HepG2 (cell line): ENCODE measurements around the gene PPP4R3A. TPM values are rescaled to one million over a fixed set of nuclear protein-coding genes. Genes with fewer than 3 reads are reported as not detected.

Experiments used
- ATAC-seq: fragments of 200-7000 bp; cut with Tn5 transposase; 3 replicates; pipeline ENCODE4 v1.9.1; 2020; ENCODE audit warnings: mild to moderate bottlenecking, moderate library complexity
- BruUV-seq: library from RNA; stranded (reverse); fragments of 400-500 nt; replicated peaks from 2 replicates; lab custom pipeline; 2021; lab: Mats Ljungman, UMichigan
- CTCF ChIA-PET: fragments of 300-600 bp; formaldehyde crosslinking; extraction: SDS; loops from one replicate; lab custom pipeline; 2021; ENCODE audit warnings: low total read pairs, inconsistent platforms, low intra/inter-chr PET ratio; lab: Yijun Ruan, JAX
- POLR2A ChIA-PET: fragments of 350-600 bp; sonication (Branson Sonifier 250); formaldehyde crosslinking; loops from one replicate; lab custom pipeline; 2020; ENCODE audit warnings: antibody characterized with exemption, inconsistent platforms; lab: Yijun Ruan, JAX
- DNase-seq: peaks from one replicate; pipeline ENCODE4 v3.0.0-alpha.2; 2015; ENCODE audit warnings: low spot score
- FAIRE-seq: peaks from 3 replicates; lab custom pipeline; 2011; peaks lifted over from hg19 to GRCh38; lab: Jason Lieb, UNC
- H2AFZ ChIP-seq: one replicate; pipeline ENCODE4 v1.6.1; 2011; ENCODE audit warnings: low read length, inconsistent platforms
- H3K27ac ChIP-seq: fragments of 300-600 bp; 3 replicates; pipeline ENCODE4 v1.8.0; 2011; ENCODE audit warnings: mixed run types, mild to moderate bottlenecking, mixed read lengths, low read length, inconsistent platforms; ENCODE audit not compliant: insufficient read depth; ENCODE audit errors: extremely low read length
- H3K27me3 ChIP-seq, 2 experiments: fragments of 200-600 bp in 1 of 2; 2 replicates in 1 of 2; 3 replicates in 1 of 2; pipeline versions ENCODE4 v1.6.0 to v1.8.0; 2011; ENCODE audit warnings: low read length in 2 of 2, mild to moderate bottlenecking in 2 of 2, moderate library complexity in 2 of 2, inconsistent platforms in 1 of 2; ENCODE audit not compliant: insufficient read depth in 2 of 2, control insufficient read depth in 1 of 2
- H3K36me3 ChIP-seq, 2 experiments: fragments of 200-600 bp in 1 of 2; replicated peaks in 1 of 2; 2 replicates in 1 of 2; 3 replicates in 1 of 2; pipeline versions ENCODE4 v1.5.1 to v1.8.0; 2011; ENCODE audit warnings: low read length in 2 of 2, inconsistent platforms in 1 of 2; ENCODE audit not compliant: insufficient read depth in 2 of 2, control insufficient read depth in 1 of 2
- H3K4me1 ChIP-seq: 2 replicates; pipeline ENCODE4 v1.5.1; 2012; ENCODE audit warnings: low read length, inconsistent platforms; ENCODE audit not compliant: insufficient read depth
- H3K4me2 ChIP-seq: 2 replicates; pipeline ENCODE4 v1.6.0; 2011; ENCODE audit warnings: low read depth, low read length, inconsistent platforms
- H3K4me3 ChIP-seq, 3 experiments: fragments of 200-600 bp in 1 of 3; sonication (generic), shearing (Covaris generic) in 1 of 3; replicated peaks in 1 of 3; 2 replicates each; pipeline ENCODE4 v1.5.1; 2011 to 2016; ENCODE audit warnings: low read length in 3 of 3, inconsistent platforms in 2 of 3, low read depth in 2 of 3, mild to moderate bottlenecking in 2 of 3, control low read depth in 1 of 3, mixed read lengths in 1 of 3; ENCODE audit not compliant: insufficient read depth in 1 of 3
- H3K79me2 ChIP-seq: one replicate; pipeline ENCODE4 v1.6.1; 2011; ENCODE audit warnings: low read length, inconsistent platforms; ENCODE audit not compliant: insufficient read depth
- H3K9ac ChIP-seq: 2 replicates; pipeline ENCODE4 v1.6.0; 2011; ENCODE audit warnings: mild to moderate bottlenecking, low read depth, low read length, inconsistent platforms; ENCODE audit not compliant: insufficient read depth
- H3K9me3 ChIP-seq: 2 replicates; pipeline ENCODE4 v1.5.1; 2012; ENCODE audit warnings: mild to moderate bottlenecking, low read length
- H4K20me1 ChIP-seq: 2 replicates; pipeline ENCODE4 v1.6.0; 2011; ENCODE audit warnings: inconsistent platforms, mild to moderate bottlenecking, low read length, moderate library complexity; ENCODE audit not compliant: insufficient read depth
- CCDC6 ChIP-seq: sonication (generic); formaldehyde crosslinking; IDR thresholded peaks from 2 replicates; pipeline ENCODE4 v1.8.1; 2022; ENCODE audit warnings: mild to moderate bottlenecking, missing genetic modification reagents, moderate library complexity
- E2F2 ChIP-seq: sonication (generic); formaldehyde crosslinking; IDR thresholded peaks from 2 replicates; pipeline ENCODE4 v1.4.0; 2020; ENCODE audit warnings: missing genetic modification reagents, borderline replicate concordance
- LCORL ChIP-seq, 2 experiments: fragments of 450-650 bp in 1 of 2; sonication (generic) in 1 of 2; formaldehyde crosslinking in 1 of 2; IDR thresholded peaks; 2 replicates each; pipeline versions ENCODE4 v1.5.0 to v1.6.1; 2017 to 2020; ENCODE audit warnings: antibody characterized with exemption in 1 of 2, missing genetic modification reagents in 1 of 2
- RELA ChIP-seq: sonication (generic); formaldehyde crosslinking; IDR thresholded peaks from 2 replicates; pipeline ENCODE4 v1.4.0; 2020; ENCODE audit warnings: missing genetic modification reagents
- SNAPC5 ChIP-seq: sonication (generic); formaldehyde crosslinking; IDR thresholded peaks from 2 replicates; pipeline ENCODE4 v1.8.1; 2023; ENCODE audit warnings: mild to moderate bottlenecking, missing genetic modification reagents, borderline replicate concordance
- TOPORS ChIP-seq: sonication (generic); formaldehyde crosslinking; IDR thresholded peaks from 2 replicates; pipeline ENCODE4 v1.8.0; 2023; ENCODE audit warnings: mild to moderate bottlenecking, missing genetic modification reagents
- ZBTB42 ChIP-seq: sonication (generic); formaldehyde crosslinking; IDR thresholded peaks from 2 replicates; pipeline ENCODE4 v1.5.0; 2020; ENCODE audit warnings: mild to moderate bottlenecking, missing genetic modification reagents
- ZFX ChIP-seq: sonication (generic); formaldehyde crosslinking; IDR thresholded peaks from 2 replicates; pipeline ENCODE4 v1.4.0; 2020; ENCODE audit warnings: mild to moderate bottlenecking, low read depth, missing genetic modification reagents, moderate library complexity
- ZFYVE20 ChIP-seq: sonication (generic); formaldehyde crosslinking; IDR thresholded peaks from 2 replicates; pipeline ENCODE4 v1.8.0; 2023; ENCODE audit warnings: low read depth, mild to moderate bottlenecking, moderate library complexity, missing genetic modification reagents, borderline replicate concordance
- ZNF101 ChIP-seq: sonication (generic); formaldehyde crosslinking; IDR thresholded peaks from 2 replicates; pipeline ENCODE4 v1.4.0; 2020; ENCODE audit warnings: mild to moderate bottlenecking, low read depth, missing genetic modification reagents, borderline replicate concordance
- ZNF468 ChIP-seq: sonication (generic); formaldehyde crosslinking; IDR thresholded peaks from 2 replicates; pipeline ENCODE4 v1.8.0; 2022; ENCODE audit warnings: mild to moderate bottlenecking, moderate library complexity, missing genetic modification reagents
- ZNF546 ChIP-seq: sonication (generic); formaldehyde crosslinking; conservative IDR thresholded peaks from 2 replicates; pipeline ENCODE4 v1.8.1; 2023; ENCODE audit warnings: mild to moderate bottlenecking, missing genetic modification reagents
- ZNF724P ChIP-seq: sonication (generic); formaldehyde crosslinking; IDR thresholded peaks from 2 replicates; pipeline ENCODE4 v1.8.0; 2022; ENCODE audit warnings: missing genetic modification reagents, borderline replicate concordance
- WGBS: methylation state at CpG from one replicate; pipeline ENCODE4 v1.1.6; 2017; ENCODE audit warnings: low lambda C conversion rate; 5-methylcytosine and 5-hydroxymethylcytosine counted together
- in situ Hi-C: cut with HindIII; loops from 2 replicates; pipeline ENCODE4 v1.10.0; 2017; ENCODE audit warnings: low pct_unique_long_range_greater_than_20kb; ENCODE audit not compliant: extremely low pct_ligation_motif_present
- intact Hi-C: fragments of 100-400 bp; cut with micrococcal nuclease; formaldehyde crosslinking; loops from one replicate; pipeline ENCODE4 v1.10.0; 2022; ENCODE audit not compliant: unreplicated experiment
- polyA plus RNA-seq, 8 experiments: library from polyadenylated mRNA; depleted of rRNA in 3 of 8; stranded (reverse) in 7 of 8; unstranded in 1 of 8; fragments of >200 nt; fragmentation: Illumina TruSeq in 4 of 8; extraction: Trizol in 4 of 8; gene quantifications; 2 replicates each; pipeline versions ENCODE4 v1.2.1 to v1.2.3, GENCODE V29; 2011 to 2016; ENCODE audit warnings: low read depth in 4 of 8, missing spikeins in 1 of 8, mixed read lengths in 1 of 8; ENCODE audit not compliant: insufficient read depth in 1 of 8
- total RNA-seq, 5 experiments: library from RNA; depleted of rRNA; stranded (reverse); fragments of >200 nt; fragmentation: Illumina TruSeq; extraction: Trizol; gene quantifications; 2 replicates each; pipeline ENCODE4 v1.2.3, GENCODE V29; 2016; ENCODE audit warnings: low read depth in 1 of 5

The PPP4R3A gene
- total and polyA plus RNA-seq, 2 of the 13 experiments (the other 11 are each of a cell fraction or from before 2014, with no cell fraction given): 22.5 to 57.4 TPM

- H3K4me3 ChIP-seq: no peak overlapping the region
- H3K36me3 ChIP-seq: no peaks in the 10 kb centered on the region
- H3K4me2 ChIP-seq: no peak overlapping the region
- no peak for ATAC-seq
- H3K27ac ChIP-seq: no peak overlapping the region
- BruUV-seq: no TSS peak
- peaks cover under 1% of the 10 kb centered on the region for H3K79me2 ChIP-seq
- 0 out of 5 replicates have a peak, but pooled peaks cover 0 to 2% of the 10 kb centered on the region in 2 experiments for H3K27me3 ChIP-seq
- no peak for FAIRE-seq
- in situ Hi-C loops: no loop called here
- H4K20me1 ChIP-seq: no peaks in the 10 kb centered on the region
- CTCF ChIA-PET: interaction anchor here (3.1 kb wide), 1 partner anchor 95 kb away, joined by 39 read pairs; no protein-coding TSS in a partner anchor
- H3K9me3 ChIP-seq: no peaks in the 10 kb centered on the region
- intact Hi-C loops: no loop called here
- H3K9ac ChIP-seq: no peak overlapping the region
- peaks cover 55% of the 10 kb centered on the region for H3K4me1 ChIP-seq
- POLR2A ChIA-PET: no interaction called here
- TF ChIP-seq E2F2 (CRISPR knock-in tag) (no peak), ZFX (CRISPR knock-in tag) (no peak), SNAPC5 (CRISPR knock-in tag) (no peak)
- WGBS: 13% methylated on average over 3 of the region's 3 CpGs
- H2AFZ ChIP-seq: no peak overlapping the region
- no peak for DNase-seq
These were observed 90.7 kb downstream of the PPP4R3A start for GRCh38 chr14:91419451-91419850.

- DNase-seq: no peak
- BruUV-seq: no TSS peak
- Histone ChIP-seq H3K4me2 (peak overlapping the region; percentile 80; the same call in 1 of the 2 replicates), H3K4me1 (peaks cover 58% of the 10 kb centered on the region), H3K27ac (no peak overlapping the region), H3K9ac (no peak overlapping the region), H2AFZ (no peak overlapping the region), H4K20me1 (no peaks in the 10 kb centered on the region), H3K27me3 (0 out of 5 replicates have a peak, but pooled peaks cover 0 to 2% of the 10 kb centered on the region in 2 experiments), H3K36me3 (no peaks in the 10 kb centered on the region), H3K79me2 (peaks cover 5% of the 10 kb centered on the region), H3K9me3 (no peaks in the 10 kb centered on the region), H3K4me3 (no peak overlapping the region; a peak in 2 of 6 replicates)
- in situ Hi-C loops: no loop called here
- FAIRE-seq: no peak
- POLR2A ChIA-PET: interaction anchor here (1.0 to 1.5 kb wide), 3 partner anchors 13 to 95 kb away, joined by 3 to 4 read pairs (median 3); no protein-coding TSS in a partner anchor
- WGBS: 62% methylated on average over 12 of the region's 12 CpGs
- CTCF ChIA-PET: interaction anchor here (3.1 kb wide), 1 partner anchor 95 kb away, joined by 39 read pairs; no protein-coding TSS in a partner anchor
- ATAC-seq: no peak
- intact Hi-C loops: no loop called here
- TF ChIP-seq E2F2 (CRISPR knock-in tag) (0 out of 2 replicates have a peak, but pooled peaks have one; percentile 6), ZNF724P (CRISPR knock-in tag) (no peak), TOPORS (CRISPR knock-in tag) (0 out of 2 replicates have a peak, but pooled peaks have one; percentile 24), RELA (CRISPR knock-in tag) (no peak), ZNF468 (CRISPR knock-in tag) (no peak), ZFYVE20 (CRISPR knock-in tag) (no peak), ZNF101 (CRISPR knock-in tag) (no peak), ZNF546 (no peak), ZBTB42 (CRISPR knock-in tag) (no peak), LCORL (IDR thresholded peaks at IDR 0.05) (no peak), LCORL (CRISPR knock-in tag; IDR thresholded peaks at IDR 0.05) (no peak), CCDC6 (CRISPR knock-in tag) (0 out of 2 replicates have a peak, but pooled peaks have one; percentile 6)
These were observed 91.1 kb downstream of the PPP4R3A start for GRCh38 chr14:91419044-91419397.
